GM12878 (cell line): ENCODE results near the gene RNF112. TPM values are rescaled to one million over a fixed set of nuclear protein-coding genes. Genes with fewer than 3 reads are reported as not detected.

Source experiments
- ATAC-seq: fragments of 200-7000 bp; cut with Tn5 transposase; 3 replicates; pipeline ENCODE4 v1.9.1; 2020; ENCODE audit warnings: mild to moderate bottlenecking, moderate library complexity
- BruUV-seq: library from RNA; stranded (reverse); fragments of 400-500 nt; replicated peaks from 2 replicates; lab custom pipeline; 2021; lab: Mats Ljungman, UMichigan
- CTCF ChIA-PET: fragments of 300-600 bp; sonication (Branson Sonifier 250); formaldehyde crosslinking; extraction: SDS; loops from one replicate; lab custom pipeline; 2021; ENCODE audit warnings: inconsistent platforms; lab: Yijun Ruan, JAX
- POLR2A ChIA-PET: fragments of 350-600 bp; formaldehyde crosslinking; extraction: SDS; loops from one replicate; lab custom pipeline; 2021; ENCODE audit warnings: inconsistent platforms; lab: Charles Lee
- RAD21 ChIA-PET: fragments of 300-600 bp; sonication (Branson Sonifier 250); formaldehyde crosslinking; loops from one replicate; lab custom pipeline; 2023; ENCODE audit warnings: antibody characterized with exemption; ENCODE audit not compliant: unreplicated experiment; lab: Charles Lee
- SMC1A ChIA-PET: fragments of 300-600 bp; sonication (Branson Sonifier 250); formaldehyde crosslinking; loops from one replicate; lab custom pipeline; 2023; ENCODE audit not compliant: unreplicated experiment, uncharacterized antibody; lab: Charles Lee
- DNase-seq: peaks from one replicate; pipeline ENCODE4 v3.0.0-alpha.2; 2011; ENCODE audit warnings: low read depth, low spot score
- FAIRE-seq: peaks from 3 replicates; lab custom pipeline; 2011; peaks lifted over from hg19 to GRCh38; lab: Jason Lieb, UNC
- H2AFZ ChIP-seq: 2 replicates; pipeline ENCODE4 v1.6.0; 2011; ENCODE audit warnings: low read depth, low read length, control low read depth; ENCODE audit not compliant: control insufficient read depth
- H3K27ac ChIP-seq: 2 replicates; pipeline ENCODE4 v1.5.1; 2011; ENCODE audit warnings: control low read depth; ENCODE audit not compliant: control insufficient read depth, insufficient read depth
- H3K27me3 ChIP-seq, 2 experiments: replicated peaks in 1 of 2; 2 replicates each; pipeline versions ENCODE4 v1.6.0 to v1.6.1; 2011; ENCODE audit warnings: low read length in 1 of 2; ENCODE audit not compliant: control insufficient read depth in 2 of 2, insufficient read depth in 2 of 2
- H3K36me3 ChIP-seq, 2 experiments: 2 replicates each; pipeline ENCODE4 v1.5.1; 2011; ENCODE audit warnings: low read length in 1 of 2; ENCODE audit not compliant: control insufficient read depth in 2 of 2, insufficient read depth in 2 of 2
- H3K4me1 ChIP-seq: 2 replicates; pipeline ENCODE4 v1.6.1; 2011; ENCODE audit warnings: mild to moderate bottlenecking, low read length, moderate library complexity, mixed read lengths; ENCODE audit not compliant: control insufficient read depth, insufficient read depth
- H3K4me2 ChIP-seq: 2 replicates; pipeline ENCODE4 v1.6.0; 2011; ENCODE audit warnings: control low read depth; ENCODE audit not compliant: control insufficient read depth, insufficient read depth
- H3K4me3 ChIP-seq: fragments of 200-600 bp; sonication (generic); 2 replicates; pipeline ENCODE4 v1.5.1; 2016
- H3K79me2 ChIP-seq: 2 replicates; pipeline ENCODE4 v1.6.0; 2011; ENCODE audit warnings: low read length; ENCODE audit not compliant: control insufficient read depth, insufficient read depth
- H3K9ac ChIP-seq: 2 replicates; pipeline ENCODE4 v1.8.0; 2011; ENCODE audit warnings: low read length, control low read depth, mixed read lengths; ENCODE audit not compliant: control insufficient read depth, insufficient read depth
- H3K9me3 ChIP-seq: replicated peaks from 3 replicates; pipeline ENCODE4 v1.5.1; 2011; ENCODE audit warnings: mild to moderate bottlenecking, low read length; ENCODE audit not compliant: control insufficient read depth, insufficient read depth
- H4K20me1 ChIP-seq: 2 replicates; pipeline ENCODE4 v1.6.0; 2011; ENCODE audit not compliant: control insufficient read depth, insufficient read depth
- CREM ChIP-seq: IDR thresholded peaks from 2 replicates; pipeline ENCODE4 v1.6.1; 2014; ENCODE audit warnings: antibody characterized with exemption, low read depth
- E2F4 ChIP-seq: IDR thresholded peaks from 2 replicates; pipeline ENCODE4 v1.6.1; 2012; ENCODE audit warnings: low read depth, low read length, improper control_type of control experiment
- GATAD2B ChIP-seq: fragments of 450-650 bp; conservative IDR thresholded peaks from 2 replicates; pipeline ENCODE4 v1.6.1; 2017; ENCODE audit warnings: low read depth, mild to moderate bottlenecking, moderate library complexity
- KDM1A ChIP-seq: fragments of 200-600 bp; sonication (generic); IDR thresholded peaks from 2 replicates; pipeline ENCODE4 v1.6.1; 2016; ENCODE audit warnings: borderline replicate concordance
- NFXL1 ChIP-seq: fragments of 450-650 bp; IDR thresholded peaks from 2 replicates; pipeline ENCODE4 v1.6.1; 2017; ENCODE audit warnings: antibody characterized with exemption, mild to moderate bottlenecking, borderline replicate concordance
- TBL1XR1 ChIP-seq: IDR thresholded peaks from 2 replicates; pipeline ENCODE4 v1.6.1; 2012; ENCODE audit warnings: low read depth, low read length, improper control_type of control experiment
- USF1 ChIP-seq: IDR thresholded peaks from 2 replicates; pipeline ENCODE4 v1.6.1; 2011; ENCODE audit warnings: borderline replicate concordance, low read depth, mild to moderate bottlenecking, moderate library complexity, mixed read lengths, low read length; ENCODE audit not compliant: insufficient read depth; ENCODE audit errors: extremely low read length
- WGBS: methylation state at CpG from one replicate; pipeline ENCODE4 v1.1.6; 2016; ENCODE audit warnings: low lambda C conversion rate; ENCODE audit not compliant: insufficient replicate concordance, insufficient coverage; ENCODE audit errors: missing lambda C conversion rate; 5-methylcytosine and 5-hydroxymethylcytosine counted together
- in situ Hi-C: fragments of 300-500 bp; cut with MboI; formaldehyde crosslinking; loops from 9 replicates; pipeline ENCODE4 v1.14.3; 2018; ENCODE audit warnings: mixed read lengths
- intact Hi-C: fragments of 100-400 bp; cut with micrococcal nuclease; formaldehyde crosslinking; loops from one replicate; pipeline ENCODE4 v1.14.2; 2022; ENCODE audit not compliant: unreplicated experiment
- polyA plus RNA-seq, 11 experiments: library from polyadenylated mRNA; depleted of rRNA in 4 of 11; unstranded in 6 of 11; stranded (reverse) in 5 of 11; fragments of >200 nt; fragmentation: Nextera tagmentation in 4 of 11; fragmentation: Illumina TruSeq in 1 of 11; extraction: Ambion mirVana in 4 of 11; extraction: Trizol in 1 of 11; gene quantifications; 1 replicate in 1 of 11; 2 replicates in 10 of 11; pipeline versions ENCODE4 v1.2.1 to v1.2.3, GENCODE V29; 2011 to 2016; ENCODE audit warnings: inconsistent platforms in 2 of 11, missing spikeins in 2 of 11, low read depth in 1 of 11
- total RNA-seq, 4 experiments: library from RNA; depleted of rRNA in 3 of 4; stranded (reverse); fragments of >200 nt in 3 of 4; fragmentation: Illumina TruSeq in 1 of 4; extraction: Trizol in 1 of 4; gene quantifications; 2 replicates each; pipeline versions ENCODE4 v1.2.1 to v1.2.3, GENCODE V29; 2013 to 2021

Gene RNF112
- total and polyA plus RNA-seq, 10 of the 15 experiments (the other 5 are each of a cell fraction or from before 2014, with no cell fraction given) = not detected

- Histone ChIP-seq H2AFZ (no peak overlapping the region), H3K36me3 (no peaks in the 10 kb centered on the region), H4K20me1 (no peaks in the 10 kb centered on the region), H3K27ac (no peak overlapping the region), H3K9ac (no peak overlapping the region), H3K4me3 (no peak overlapping the region), H3K4me1 (no peaks in the 10 kb centered on the region), H3K79me2 (no peaks in the 10 kb centered on the region), H3K27me3 (peaks cover 1 to 3% of the 10 kb centered on the region in 2 experiments), H3K9me3 (no peaks in the 10 kb centered on the region), H3K4me2 (no peak overlapping the region)
- CTCF ChIA-PET = no interaction called here
- RAD21 ChIA-PET = no interaction called here
- FAIRE-seq (no peak), ATAC-seq (no peak), DNase-seq (no peak)
- POLR2A ChIA-PET = no interaction called here
- no TSS peak for BruUV-seq
- intact Hi-C loops = no loop called here
- 55% methylated on average over 3 of the region's 3 CpGs for WGBS
- SMC1A ChIA-PET = no interaction called here
- TF ChIP-seq E2F4 (no peak), GATAD2B (no peak), KDM1A (no peak), TBL1XR1 (no peak), USF1 (no peak), NFXL1 (no peak), CREM (no peak)
- in situ Hi-C loops = no loop called here
These were observed 1.5 kb upstream of the RNF112 start for GRCh38 chr17:19409509-19409908.
